Frontal cortex (tissue), 4 donors: ENCODE data around the gene PLEKHG5. TPM values are rescaled to one million over a fixed set of nuclear protein-coding genes. Genes with fewer than 3 reads are reported as not detected.

Experiments used
- DNase-seq, 2 donors: peaks; one replicate each; pipeline ENCODE4 v3.0.0; 2012; ENCODE audit warnings: low spot score in 2 of 2
- FAIRE-seq: peaks from 2 replicates; lab custom pipeline; 2012; peaks lifted over from hg19 to GRCh38; lab: Jason Lieb, UNC
- total RNA-seq: library from RNA; depleted of rRNA; stranded (reverse); fragments of >200 nt; gene quantifications from one replicate; pipeline ENCODE4 v1.2.3, GENCODE V29; 2014
- donor health status: control.
- donor health status: control.
- donor health status: control.

Gene PLEKHG5
- total RNA-seq, 1 donor from 2014 or later = 24.9 TPM

DNA sequence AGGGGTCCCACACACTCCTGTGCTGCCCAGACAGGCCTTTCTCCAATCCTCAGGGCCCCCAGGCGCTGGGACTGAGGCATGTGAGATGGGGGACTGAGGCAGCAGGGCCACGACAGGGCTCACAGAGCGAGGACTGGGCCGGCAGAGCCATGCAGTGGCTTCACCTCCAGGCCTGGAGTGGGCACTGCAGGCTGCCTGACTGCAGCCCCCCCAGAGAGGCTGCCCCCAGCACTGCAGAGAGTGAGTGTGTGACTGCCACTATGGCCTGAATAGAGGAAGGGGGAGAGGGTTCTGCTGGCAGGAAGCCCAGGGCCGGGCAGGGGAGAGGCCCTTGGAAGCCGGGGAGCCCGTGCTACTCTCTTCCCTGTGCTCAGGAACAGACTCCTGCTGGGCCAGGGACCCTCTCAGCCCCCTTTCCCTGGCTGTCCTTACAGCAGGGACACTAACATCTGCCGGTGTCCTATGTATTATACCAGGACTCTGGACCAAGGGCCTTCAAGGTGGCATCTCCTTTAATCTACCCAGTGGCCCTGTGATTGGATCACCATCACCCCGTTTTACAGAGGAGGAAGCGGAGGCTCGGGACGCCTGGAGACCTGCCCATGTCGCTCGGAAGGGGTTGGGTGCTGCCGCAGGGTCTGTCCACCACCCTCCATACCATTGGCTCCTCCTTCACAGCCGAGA, 20.2 kb upstream of the PLEKHG5 start:
- FAIRE-seq (no peak), DNase-seq (no peak)

- no peak for DNase-seq
- FAIRE-seq = no peak
These were observed 19.6 kb upstream of the PLEKHG5 start for GRCh38 chr1:6511056-6511455.

DNA sequence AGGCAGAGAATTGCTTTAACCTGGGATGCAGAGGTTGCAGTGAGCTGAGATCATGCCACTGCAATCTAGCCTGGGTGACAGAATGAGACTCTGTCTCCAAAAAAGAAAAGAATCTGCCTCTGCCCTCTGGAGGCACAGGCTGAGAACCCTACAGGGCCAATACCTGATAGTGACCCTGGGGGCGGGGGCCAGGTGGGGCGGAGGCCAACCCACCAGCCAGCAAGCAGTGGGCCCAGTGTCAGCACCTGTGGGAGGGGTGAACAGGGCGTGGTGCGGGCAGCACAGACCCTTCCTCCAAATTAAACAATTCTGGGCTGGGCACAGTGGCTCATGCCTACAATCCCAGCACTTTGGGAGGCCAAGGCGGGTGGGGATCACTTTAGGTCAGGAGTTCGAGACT, 19.0 kb upstream of the PLEKHG5 start:
- FAIRE-seq (no peak), DNase-seq (no peak)

GRCh38 chr1:6509919-6510291, 18.4 kb upstream of the PLEKHG5 start:
- DNase-seq = peak in 1 of 2 donors; percentile 31
- no peak for FAIRE-seq

- FAIRE-seq (no peak), DNase-seq (no peak)
These were observed 17.9 kb upstream of the PLEKHG5 start for GRCh38 chr1:6509220-6509918.

GRCh38 chr1:6508816-6509189, 17.3 kb upstream of the PLEKHG5 start:
- DNase-seq (no peak), FAIRE-seq (no peak)

DNA sequence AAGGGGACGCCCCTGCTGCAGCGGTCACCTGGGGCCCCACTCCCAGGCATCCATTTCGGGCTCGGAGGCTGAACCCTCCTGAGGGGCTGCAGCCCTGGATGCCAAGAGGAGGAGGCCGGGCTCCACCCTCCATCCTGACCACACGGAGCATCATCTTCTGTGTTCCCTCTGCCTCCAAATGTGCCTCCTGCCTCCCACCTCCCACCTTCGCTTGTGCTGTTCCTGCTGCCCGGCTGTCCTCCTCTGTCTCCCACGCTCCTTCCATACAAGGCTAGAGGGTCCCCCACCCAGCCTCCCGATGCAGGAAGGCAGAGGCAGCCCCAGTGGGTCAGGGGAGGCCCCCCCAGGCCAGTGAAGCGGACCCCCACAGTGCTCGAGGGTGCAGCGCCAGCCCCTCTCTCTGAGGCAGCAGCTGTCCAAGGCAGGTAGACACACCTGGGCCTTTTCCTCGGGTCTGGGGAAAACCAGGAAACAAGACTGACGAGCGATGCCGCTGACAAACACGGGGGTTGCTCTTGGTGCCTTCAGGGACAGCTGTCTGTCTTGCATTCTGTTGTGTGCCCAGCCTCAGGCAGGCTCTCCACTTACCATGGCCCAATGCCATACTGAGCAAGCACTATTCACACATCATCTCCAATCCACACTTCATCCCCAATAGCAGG, 16.8 kb upstream of the PLEKHG5 start:
- DNase-seq = no peak
- FAIRE-seq = no peak

DNA sequence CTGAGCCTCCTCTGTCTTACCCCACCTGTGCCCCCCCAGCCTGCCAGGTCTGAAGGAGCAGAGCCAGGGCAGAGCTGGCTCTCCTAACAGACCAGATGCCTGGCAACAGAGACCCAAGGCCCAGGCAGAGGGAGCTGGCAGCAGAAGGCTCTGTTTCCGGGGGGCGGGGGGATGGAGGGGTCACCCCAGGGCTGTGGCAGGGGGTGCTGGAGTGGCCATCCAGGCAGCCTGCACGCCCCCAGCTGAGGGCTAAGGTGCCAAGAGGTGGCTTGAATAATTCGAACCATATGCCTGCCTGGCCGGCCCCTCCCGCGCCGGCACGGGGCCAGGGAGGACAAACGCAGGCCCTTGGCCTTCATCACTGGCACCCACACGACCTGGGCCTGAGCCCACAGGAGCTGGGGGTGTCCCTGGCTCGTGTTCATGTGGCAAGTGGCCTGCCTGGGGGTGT, 16.0 kb upstream of the PLEKHG5 start:
- DNase-seq (peak in 1 of 2 donors; percentile 29), FAIRE-seq (no peak)

- DNase-seq (peak in 1 of 2 donors; percentile 22), FAIRE-seq (no peak)
These were observed 15.6 kb upstream of the PLEKHG5 start for GRCh38 chr1:6507037-6507428.

GRCh38 chr1:6506210-6507036, 15.0 kb upstream of the PLEKHG5 start:
- FAIRE-seq (no peak), DNase-seq (peak in 1 of 2 donors; percentile 17)

DNA sequence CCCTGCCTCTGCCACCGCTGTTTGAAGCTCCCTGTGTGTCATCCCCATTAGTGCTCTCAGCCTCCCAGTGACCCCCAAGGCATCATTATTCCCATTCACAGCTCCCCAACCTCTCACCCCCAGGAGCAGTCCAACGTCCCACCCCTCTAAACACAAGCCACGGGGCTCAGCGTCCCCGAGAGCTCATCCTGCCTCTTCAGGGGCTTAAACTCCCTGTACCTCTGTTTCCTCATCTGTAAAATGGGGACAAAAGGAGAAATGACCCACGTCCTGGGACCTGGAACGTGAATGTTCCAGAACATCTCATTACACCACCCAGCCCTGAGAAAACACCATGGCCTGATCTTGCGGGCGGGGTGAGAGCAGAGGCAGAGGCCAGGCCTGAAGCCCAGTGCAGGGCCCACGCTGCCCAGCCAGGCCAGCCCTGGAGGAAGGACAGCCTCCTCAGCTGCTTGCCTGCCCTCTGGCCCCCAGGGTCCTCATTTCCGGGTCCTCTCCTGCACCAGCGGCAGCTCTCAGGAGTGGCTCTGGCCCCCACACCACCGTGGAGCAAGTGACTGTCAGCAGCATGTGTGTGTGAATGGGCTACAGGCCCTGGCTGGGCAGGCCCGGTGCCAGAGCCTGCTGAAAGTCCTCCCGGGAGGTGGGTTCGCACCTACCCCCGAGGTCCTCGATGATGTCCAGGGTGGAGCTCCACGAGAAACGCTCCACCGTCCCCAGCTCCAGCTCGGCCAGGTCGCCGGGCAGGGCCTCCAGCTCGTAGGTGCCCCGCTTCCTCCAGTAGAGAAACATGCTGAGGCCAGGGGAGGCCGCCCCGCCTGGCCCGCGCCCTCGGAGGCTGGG, 14.1 kb upstream of the PLEKHG5 start:
- no peak for DNase-seq
- FAIRE-seq = no peak

DNA sequence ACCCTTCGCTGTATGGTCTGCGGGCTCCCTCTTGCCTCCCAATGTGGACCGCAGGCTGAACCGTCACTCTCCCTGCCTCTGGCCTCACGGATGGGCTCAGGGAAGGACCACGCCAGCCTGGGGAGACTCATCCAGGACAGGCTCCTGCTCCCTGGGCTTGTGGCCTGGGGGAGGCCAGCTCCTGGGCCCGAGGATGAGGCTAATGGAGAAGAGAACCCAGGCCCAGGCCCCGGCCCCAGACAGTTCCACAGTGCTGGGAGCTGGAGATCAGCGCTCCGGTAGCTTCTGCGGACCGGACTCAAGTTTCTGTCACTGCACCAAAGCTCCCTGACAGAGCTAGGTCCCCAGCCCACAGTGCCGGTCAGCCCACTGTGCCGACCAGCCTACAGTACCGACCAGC, 13.4 kb upstream of the PLEKHG5 start:
- FAIRE-seq (no peak), DNase-seq (no peak)

- no peak for DNase-seq
- FAIRE-seq = no peak
These were observed 12.6 kb upstream of the PLEKHG5 start for GRCh38 chr1:6503884-6504602.

- peak; percentile 48 to 63 for DNase-seq
These were observed 10.8 kb upstream of the PLEKHG5 start for GRCh38 chr1:6502000-6502891.

DNA sequence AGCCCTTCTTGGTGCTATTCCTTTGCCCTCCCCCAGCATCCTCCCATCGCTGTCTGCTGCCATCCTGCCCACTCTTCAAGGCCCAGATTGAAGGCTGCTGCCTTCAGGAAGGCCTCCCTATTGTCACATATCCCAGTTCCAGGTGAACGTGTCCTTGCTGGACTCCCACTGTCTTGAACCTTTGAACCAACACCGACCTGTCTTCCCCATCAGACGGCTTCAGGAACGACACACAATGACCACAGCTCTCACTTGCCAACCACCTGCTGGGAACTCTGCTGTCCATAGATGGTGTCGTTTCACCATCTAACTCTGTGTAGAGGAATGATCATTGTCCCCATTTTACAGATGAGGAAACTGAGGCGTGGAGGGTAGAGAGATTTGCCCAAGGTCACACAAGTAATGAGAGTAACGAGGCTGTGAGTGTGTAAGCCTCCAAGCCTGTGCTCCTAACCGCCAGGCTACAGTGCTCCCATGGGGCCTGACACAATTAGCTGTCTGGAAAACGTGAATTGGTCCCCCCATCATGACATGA, 9.9 kb upstream of the PLEKHG5 start:
- FAIRE-seq (no peak), DNase-seq (peak in 1 of 2 donors; percentile 18)

More at GRCh38 chr1:6502000-6502891, 10.8 kb upstream of the PLEKHG5 start:
- no peak for FAIRE-seq

DNA sequence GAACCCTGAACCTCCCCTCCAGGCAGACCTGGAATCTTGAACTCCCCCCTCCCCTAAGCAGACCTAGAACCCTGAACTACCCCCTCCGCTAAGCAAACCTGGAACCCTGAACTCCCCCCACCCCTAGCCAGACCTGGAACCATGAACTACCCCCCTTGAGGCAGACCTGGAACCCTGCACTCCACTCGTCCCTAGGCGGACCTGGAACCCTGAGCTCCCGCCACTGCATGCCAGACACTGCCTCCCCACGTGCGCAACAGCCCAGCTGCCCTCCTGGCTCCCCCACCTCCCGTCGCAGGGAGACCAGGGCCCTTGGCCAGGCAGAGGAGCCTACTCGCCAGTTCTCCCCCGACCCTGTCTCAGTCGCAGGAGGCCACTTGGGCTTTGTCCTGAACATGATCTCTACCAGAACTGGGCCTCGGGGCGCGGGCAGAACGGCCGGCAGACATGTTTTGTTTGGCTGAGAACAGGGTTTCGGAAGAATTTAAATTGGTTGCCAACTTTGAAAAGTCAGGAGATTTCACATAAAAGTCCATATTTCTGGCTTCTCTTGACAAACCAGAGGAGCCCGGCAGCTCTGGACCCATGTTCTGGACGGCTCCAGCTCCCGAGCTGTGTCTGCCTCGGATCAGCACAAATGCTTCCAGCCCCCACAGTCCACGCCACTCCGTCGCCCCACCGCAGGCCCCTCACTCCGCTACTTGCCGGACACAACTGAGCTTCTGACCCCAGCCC, 9.2 kb upstream of the PLEKHG5 start:
- FAIRE-seq = no peak
- peak in 1 of 2 donors; percentile 17 for DNase-seq

DNA sequence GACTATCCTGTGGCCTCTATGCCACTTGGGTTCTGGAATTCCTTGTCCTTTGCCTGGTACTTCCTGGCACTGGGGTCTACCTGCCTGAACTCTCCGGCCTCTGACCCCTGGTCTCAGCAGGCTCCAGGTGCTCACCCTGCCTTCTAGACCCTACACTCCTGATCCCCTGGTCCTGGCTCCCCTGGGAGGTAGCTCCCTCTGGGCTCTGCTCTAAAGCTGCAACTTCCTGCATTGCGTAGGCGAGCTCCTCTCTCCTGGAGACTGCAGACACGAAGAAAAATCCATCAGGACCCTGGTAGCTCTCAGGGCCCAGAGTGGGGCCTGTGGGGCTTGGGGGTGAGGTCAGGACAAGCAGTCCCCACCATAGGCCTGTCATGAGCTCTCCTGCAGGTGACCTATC, 7.8 kb upstream of the PLEKHG5 start:
- no peak for FAIRE-seq

More for the DNA sequence above, 7.8 kb upstream of the PLEKHG5 start:
- DNase-seq = no peak
